Measurements from ENCODE around the gene SNPH. TPM values are rescaled to one million over a fixed set of nuclear protein-coding genes. Genes with fewer than 3 reads are reported as not detected.

Gene SNPH
- total and polyA plus RNA-seq, 3 experiments from 2014 or later, result 3.2 to 5.8 (median 3.5) TPM

GRCh38 chr20:1275919-1276318 is 9.8 kb downstream of the SNPH start:
- H3K9me3 ChIP-seq (ENCODE audit: low read length), result no peaks in the 10 kb centered on the region
- Mint-ChIP-seq H3K36me3 (peaks cover 0 to 11% (median 1%) of the 10 kb centered on the region in 3 donors), H3K4me1 (peaks cover 0 to 2% (median 0%) of the 10 kb centered on the region in 3 donors), H3K27me3 (no peaks in the 10 kb centered on the region), H3K27ac (peak overlapping the region in 1 of 8 donors; percentile 36), H3K9me3 (no peaks in the 10 kb centered on the region), H3K4me3 (no peak overlapping the region)
- ChIA-PET POLR2A (interaction anchor here (1.0 kb wide), 1 partner anchor 10 kb away, joined by 3 read pairs; the partner anchor contains the start of gene SNPH), CTCF (interaction anchor here (1.5 kb wide), 1 partner anchor 8 kb away, joined by 3 read pairs; no protein-coding TSS in a partner anchor)
- no peak for DNase-seq
- H3K27ac ChIP-seq (ENCODE audit: low read depth, low read length), result no peak overlapping the region
- H3K36me3 ChIP-seq (ENCODE audit: insufficient read depth, low read length), result no peaks in the 10 kb centered on the region
- peaks cover 27% of the 10 kb centered on the region for H3K4me1 ChIP-seq (ENCODE audit: insufficient read depth, low read length)
- H3K4me3 ChIP-seq (ENCODE audit: low read length), result no peak overlapping the region
- no peaks in the 10 kb centered on the region for H3K27me3 ChIP-seq (ENCODE audit: insufficient read depth, low read length, poor library complexity, severe bottlenecking)

GRCh38 chr20:1277529-1278322 is 11.6 kb downstream of the SNPH start:
- ChIA-PET CTCF (no interaction called here), POLR2A (no interaction called here)
- Mint-ChIP-seq H3K27ac (no peak overlapping the region), H3K27me3 (no peaks in the 10 kb centered on the region), H3K9me3 (no peaks in the 10 kb centered on the region), H3K4me3 (no peak overlapping the region), H3K4me1 (peaks cover 0 to 2% (median 0%) of the 10 kb centered on the region in 3 donors), H3K36me3 (peaks cover 0 to 8% (median 1%) of the 10 kb centered on the region in 3 donors)
- DNase-seq, result no peak
- no peaks in the 10 kb centered on the region for H3K9me3 ChIP-seq (ENCODE audit: low read length)
- no peaks in the 10 kb centered on the region for H3K36me3 ChIP-seq (ENCODE audit: insufficient read depth, low read length)
- no peak overlapping the region for H3K4me3 ChIP-seq (ENCODE audit: low read length)
- H3K4me1 ChIP-seq (ENCODE audit: insufficient read depth, low read length), result peaks cover 26% of the 10 kb centered on the region
- H3K27ac ChIP-seq (ENCODE audit: low read depth, low read length), result no peak overlapping the region
- no peaks in the 10 kb centered on the region for H3K27me3 ChIP-seq (ENCODE audit: insufficient read depth, low read length, poor library complexity, severe bottlenecking)

GRCh38 chr20:1278993-1279392 is 12.9 kb downstream of the SNPH start:
- ChIA-PET CTCF (interaction anchor here (1.1 kb wide), 1 partner anchor 12 kb away, joined by 3 read pairs; no protein-coding TSS in a partner anchor), POLR2A (no interaction called here)
- Histone ChIP-seq H3K4me3 (ENCODE audit: low read length) (no peak overlapping the region), H3K27me3 (ENCODE audit: insufficient read depth, low read length, poor library complexity, severe bottlenecking) (no peaks in the 10 kb centered on the region), H3K27ac (ENCODE audit: low read depth, low read length) (no peak overlapping the region), H3K4me1 (ENCODE audit: insufficient read depth, low read length) (peaks cover 20% of the 10 kb centered on the region), H3K36me3 (ENCODE audit: insufficient read depth, low read length) (no peaks in the 10 kb centered on the region), H3K9me3 (ENCODE audit: low read length) (no peaks in the 10 kb centered on the region)
- no peak overlapping the region for H3K27ac Mint-ChIP-seq
- no peaks in the 10 kb centered on the region for H3K27me3 Mint-ChIP-seq
- H3K9me3 Mint-ChIP-seq, result no peaks in the 10 kb centered on the region
- DNase-seq, result no peak
- peaks cover 0 to 11% (median 3%) of the 10 kb centered on the region in 3 donors for H3K36me3 Mint-ChIP-seq
- peaks cover 0 to 2% (median 0%) of the 10 kb centered on the region in 3 donors for H3K4me1 Mint-ChIP-seq
- no peak overlapping the region for H3K4me3 Mint-ChIP-seq

- H3K4me1 ChIP-seq (ENCODE audit: insufficient read depth, low read length), result peaks cover 33% of the 10 kb centered on the region
- no peaks in the 10 kb centered on the region for H3K27me3 ChIP-seq (ENCODE audit: insufficient read depth, low read length, poor library complexity, severe bottlenecking)
- H3K27me3 Mint-ChIP-seq, result no peaks in the 10 kb centered on the region
- no peak for DNase-seq
- peaks cover 0 to 13% (median 8%) of the 10 kb centered on the region in 3 donors for H3K36me3 Mint-ChIP-seq
- CTCF ChIA-PET, result interaction anchor here (1.1 kb wide), 1 partner anchor 13 kb away, joined by 3 read pairs; no protein-coding TSS in a partner anchor
- H3K27ac Mint-ChIP-seq, result peak overlapping the region in 1 of 8 donors; percentile 68
- H3K27ac ChIP-seq (ENCODE audit: low read depth, low read length), result no peak overlapping the region
- H3K4me3 Mint-ChIP-seq, result no peak overlapping the region
- POLR2A ChIA-PET, result no interaction called here
- no peaks in the 10 kb centered on the region for H3K9me3 ChIP-seq (ENCODE audit: low read length)
- H3K9me3 Mint-ChIP-seq, result no peaks in the 10 kb centered on the region
- no peak overlapping the region for H3K4me3 ChIP-seq (ENCODE audit: low read length)
- no peaks in the 10 kb centered on the region for H3K36me3 ChIP-seq (ENCODE audit: insufficient read depth, low read length)
- H3K4me1 Mint-ChIP-seq, result peaks cover 2 to 6% (median 6%) of the 10 kb centered on the region in 3 donors
Measured at GRCh38 chr20:1280195-1281102, 14.4 kb downstream of the SNPH start.

- H3K27ac ChIP-seq (ENCODE audit: low read depth, low read length), result no peak overlapping the region
- Mint-ChIP-seq H3K27ac (peak overlapping the region in 2 of 8 donors; percentile 4 to 17), H3K4me3 (no peak overlapping the region), H3K27me3 (no peaks in the 10 kb centered on the region), H3K36me3 (peaks cover 0 to 13% (median 7%) of the 10 kb centered on the region in 3 donors), H3K4me1 (peaks cover 5 to 14% (median 11%) of the 10 kb centered on the region in 3 donors), H3K9me3 (no peaks in the 10 kb centered on the region)
- no peaks in the 10 kb centered on the region for H3K36me3 ChIP-seq (ENCODE audit: insufficient read depth, low read length)
- no peak overlapping the region for H3K4me3 ChIP-seq (ENCODE audit: low read length)
- H3K27me3 ChIP-seq (ENCODE audit: insufficient read depth, low read length, poor library complexity, severe bottlenecking), result no peaks in the 10 kb centered on the region
- CTCF ChIA-PET, result interaction anchor here (1.1 kb wide), 1 partner anchor 9 kb away, joined by 3 read pairs; no protein-coding TSS in a partner anchor
- no peaks in the 10 kb centered on the region for H3K9me3 ChIP-seq (ENCODE audit: low read length)
- peaks cover 43% of the 10 kb centered on the region for H3K4me1 ChIP-seq (ENCODE audit: insufficient read depth, low read length)
- POLR2A ChIA-PET, result no interaction called here
- no peak for DNase-seq
Measured at GRCh38 chr20:1281279-1282057, 15.4 kb downstream of the SNPH start.

GRCh38 chr20:1282966-1283365 is 16.9 kb downstream of the SNPH start:
- Mint-ChIP-seq H3K9me3 (no peaks in the 10 kb centered on the region), H3K27me3 (no peaks in the 10 kb centered on the region), H3K27ac (peak overlapping the region in 1 of 8 donors; percentile 51), H3K36me3 (peaks cover 0 to 13% (median 8%) of the 10 kb centered on the region in 3 donors), H3K4me3 (no peak overlapping the region), H3K4me1 (peaks cover 14 to 25% (median 23%) of the 10 kb centered on the region in 3 donors)
- POLR2A ChIA-PET, result no interaction called here
- no peaks in the 10 kb centered on the region for H3K9me3 ChIP-seq (ENCODE audit: low read length)
- no peak for DNase-seq
- H3K27me3 ChIP-seq (ENCODE audit: insufficient read depth, low read length, poor library complexity, severe bottlenecking), result no peaks in the 10 kb centered on the region
- CTCF ChIA-PET, result interaction anchor here (1.1 to 1.6 kb wide), 2 partner anchors 10 to 221 kb away, joined by 3 read pairs; no protein-coding TSS in a partner anchor
- H3K4me1 ChIP-seq (ENCODE audit: insufficient read depth, low read length), result peaks cover 56% of the 10 kb centered on the region
- no peaks in the 10 kb centered on the region for H3K36me3 ChIP-seq (ENCODE audit: insufficient read depth, low read length)
- H3K27ac ChIP-seq (ENCODE audit: low read depth, low read length), result no peak overlapping the region
- no peak overlapping the region for H3K4me3 ChIP-seq (ENCODE audit: low read length)

All from CD8-positive, alpha-beta memory T cell (primary cell).